Prostate gland (tissue), 2 donors: ENCODE data around the gene THOP1. TPM values are rescaled to one million over a fixed set of nuclear protein-coding genes. Genes with fewer than 3 reads are reported as not detected.
"Not testable (repeated sequence)": the region's sequence is repeated elsewhere in the genome, so short reads cannot be mapped to it uniquely, and the experiment has no call there.

Experiments used
- DNase-seq: peaks from one replicate; pipeline ENCODE4 v3.0.0-alpha.2; 2019; ENCODE audit warnings: low spot score
- H3K27ac ChIP-seq, 2 donors: fragments of 200-600 bp; sonication (generic); 2 replicates each; pipeline ENCODE4 v1.5.1; 2017 to 2019
- H3K27me3 ChIP-seq: fragments of 200-600 bp; sonication (generic); replicated peaks from 2 replicates; pipeline ENCODE4 v1.5.1; 2019; ENCODE audit not compliant: insufficient read depth
- H3K36me3 ChIP-seq, 2 donors: fragments of 200-600 bp; sonication (generic); 1 replicate in 1 of 2; 2 replicates in 1 of 2; pipeline versions ENCODE4 v1.5.1 to v1.8.1; 2017 to 2019
- H3K4me1 ChIP-seq: fragments of 200-600 bp; sonication (generic); replicated peaks from 2 replicates; pipeline ENCODE4 v1.5.1; 2019
- H3K4me3 ChIP-seq, 2 donors: fragments of 200-600 bp; sonication (generic); 2 replicates each; pipeline ENCODE4 v1.5.1; 2017 to 2019
- H3K9me3 ChIP-seq: fragments of 200-600 bp; sonication (generic); 2 replicates; pipeline ENCODE4 v1.5.1; 2017
- POLR2A ChIP-seq: fragments of 450-650 bp; IDR thresholded peaks from one replicate; pipeline ENCODE4 v1.6.1; 2016; ENCODE audit warnings: antibody characterized with exemption, mild to moderate bottlenecking
- POLR2AphosphoS5 ChIP-seq: sonication (generic); formaldehyde crosslinking; IDR thresholded peaks from one replicate; pipeline ENCODE4 v1.6.1; 2017; ENCODE audit warnings: antibody characterized with exemption
- WGBS: methylation state at CpG from one replicate; pipeline ENCODE4 v1.1.5; 2018; 5-methylcytosine and 5-hydroxymethylcytosine counted together
- intact Hi-C: fragments of 100-400 bp; cut with DNase I; formaldehyde crosslinking; loops from one replicate; pipeline ENCODE4 v1.14.2; 2022
- total RNA-seq, 2 donors: library from RNA; depleted of rRNA; stranded (reverse); fragments of >200 nt; gene quantifications; one replicate each; pipeline ENCODE4 v1.1.0, GENCODE V29; 2016
- TF ChIP-seq, protein P1 (sequence below), 4 experiments: fragments of 200-600 bp in 2 of 4; fragments of 450-650 bp in 2 of 4; sonication (generic) in 2 of 4; IDR thresholded peaks; 1 replicate in 3 of 4; 2 replicates in 1 of 4; pipeline ENCODE4 v1.5.1; 2016 to 2019; ENCODE audit warnings: antibody characterized with exemption in 4 of 4, mild to moderate bottlenecking in 2 of 4, moderate library complexity in 2 of 4

The THOP1 gene
- total RNA-seq, 2 donors from 2014 or later, result 119 to 132 TPM

DNA sequence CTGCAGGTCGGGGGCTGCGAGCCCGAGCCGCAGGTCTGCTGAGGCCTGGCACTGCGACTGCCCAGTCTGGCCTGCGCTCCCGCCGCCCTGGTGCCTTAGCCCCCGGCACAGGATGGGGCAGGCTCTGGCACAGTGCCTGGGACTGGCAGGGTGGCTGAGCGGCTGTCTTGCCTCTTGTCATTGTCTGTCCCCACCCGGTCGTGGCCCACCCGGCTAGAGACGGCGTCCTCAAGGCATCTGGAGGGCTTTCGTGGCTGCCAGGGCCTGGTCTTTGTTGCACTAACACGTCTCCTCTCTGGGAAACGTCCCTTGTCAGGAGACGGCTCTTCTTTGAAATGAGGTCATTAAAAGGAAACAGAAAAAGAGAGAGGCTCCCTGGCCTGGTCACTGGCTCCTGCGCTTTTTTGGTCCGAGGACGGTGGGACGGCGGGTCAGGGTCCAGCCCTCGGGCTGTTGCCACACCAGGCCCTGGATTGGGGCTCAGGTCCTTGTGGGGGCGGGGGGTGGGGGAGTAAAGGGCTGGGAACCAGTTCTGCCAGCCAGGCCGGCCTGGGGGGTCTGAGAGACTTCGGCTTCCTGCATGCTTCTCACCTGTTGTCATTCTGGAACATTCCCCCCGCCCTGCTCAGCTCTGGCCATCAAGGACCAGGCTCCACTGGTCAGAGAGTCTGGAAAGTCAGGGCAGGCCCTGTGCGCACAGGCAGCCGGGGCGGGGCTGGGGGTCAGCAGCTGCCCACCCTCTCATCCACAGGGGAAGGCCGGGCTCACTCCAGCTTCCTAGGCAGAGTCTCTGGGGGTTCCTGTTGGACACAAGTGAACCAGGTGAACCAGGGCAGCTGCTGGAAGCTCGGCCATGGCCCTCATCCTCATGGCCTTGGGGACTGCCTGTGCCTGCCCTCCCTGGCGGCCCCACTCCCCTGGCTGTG is 28.2 kb downstream of the THOP1 start:
- Histone ChIP-seq H3K4me1 (peaks cover 4% of the 10 kb centered on the region), H3K36me3 (peaks cover 5 to 6% of the 10 kb centered on the region in 2 donors), H3K27me3 (no peaks in the 10 kb centered on the region), H3K4me3 (no peak overlapping the region), H3K27ac (no peak overlapping the region), H3K9me3 (no peaks in the 10 kb centered on the region)
- no peak for DNase-seq
- WGBS, result 66% methylated on average over 32 of the region's 35 CpGs
- intact Hi-C loops, result no loop called here
- TF ChIP-seq POLR2A (no peak), POLR2AphosphoS5 (no peak)

DNA sequence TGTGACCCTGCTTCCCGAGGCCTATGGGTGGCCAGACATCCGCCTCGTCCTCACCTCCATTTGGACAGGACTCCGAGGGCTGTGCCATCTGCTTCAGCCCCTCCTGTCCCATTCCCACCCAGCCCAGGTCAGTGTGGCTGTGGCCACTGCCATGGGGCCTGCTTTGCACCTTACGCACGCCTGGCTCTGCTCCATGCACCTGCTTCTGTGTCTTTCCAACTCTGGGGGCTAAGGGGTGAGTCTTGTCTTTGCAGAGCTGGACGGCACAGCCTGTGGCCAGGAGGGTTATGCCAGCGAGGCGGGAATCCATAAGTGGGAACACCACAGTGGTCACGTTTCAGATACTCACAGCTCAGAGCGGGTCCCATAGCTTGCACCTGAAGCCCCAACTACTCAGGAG is 29.1 kb downstream of the THOP1 start:
- Histone ChIP-seq H3K4me3 (no peak overlapping the region), H3K27me3 (no peaks in the 10 kb centered on the region), H3K4me1 (peaks cover 4% of the 10 kb centered on the region), H3K9me3 (no peaks in the 10 kb centered on the region), H3K27ac (no peak overlapping the region), H3K36me3 (peaks cover 5 to 6% of the 10 kb centered on the region in 2 donors)
- WGBS, result 96% methylated on average over 11 of the region's 11 CpGs
- intact Hi-C loops, result no loop called here
- TF ChIP-seq, protein P1, sequence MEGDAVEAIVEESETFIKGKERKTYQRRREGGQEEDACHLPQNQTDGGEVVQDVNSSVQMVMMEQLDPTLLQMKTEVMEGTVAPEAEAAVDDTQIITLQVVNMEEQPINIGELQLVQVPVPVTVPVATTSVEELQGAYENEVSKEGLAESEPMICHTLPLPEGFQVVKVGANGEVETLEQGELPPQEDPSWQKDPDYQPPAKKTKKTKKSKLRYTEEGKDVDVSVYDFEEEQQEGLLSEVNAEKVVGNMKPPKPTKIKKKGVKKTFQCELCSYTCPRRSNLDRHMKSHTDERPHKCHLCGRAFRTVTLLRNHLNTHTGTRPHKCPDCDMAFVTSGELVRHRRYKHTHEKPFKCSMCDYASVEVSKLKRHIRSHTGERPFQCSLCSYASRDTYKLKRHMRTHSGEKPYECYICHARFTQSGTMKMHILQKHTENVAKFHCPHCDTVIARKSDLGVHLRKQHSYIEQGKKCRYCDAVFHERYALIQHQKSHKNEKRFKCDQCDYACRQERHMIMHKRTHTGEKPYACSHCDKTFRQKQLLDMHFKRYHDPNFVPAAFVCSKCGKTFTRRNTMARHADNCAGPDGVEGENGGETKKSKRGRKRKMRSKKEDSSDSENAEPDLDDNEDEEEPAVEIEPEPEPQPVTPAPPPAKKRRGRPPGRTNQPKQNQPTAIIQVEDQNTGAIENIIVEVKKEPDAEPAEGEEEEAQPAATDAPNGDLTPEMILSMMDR (IDR thresholded peaks at IDR 0.05), result no peak
- TF ChIP-seq POLR2A, result no peak
- TF ChIP-seq POLR2AphosphoS5, result no peak
- DNase-seq, result no peak

DNA sequence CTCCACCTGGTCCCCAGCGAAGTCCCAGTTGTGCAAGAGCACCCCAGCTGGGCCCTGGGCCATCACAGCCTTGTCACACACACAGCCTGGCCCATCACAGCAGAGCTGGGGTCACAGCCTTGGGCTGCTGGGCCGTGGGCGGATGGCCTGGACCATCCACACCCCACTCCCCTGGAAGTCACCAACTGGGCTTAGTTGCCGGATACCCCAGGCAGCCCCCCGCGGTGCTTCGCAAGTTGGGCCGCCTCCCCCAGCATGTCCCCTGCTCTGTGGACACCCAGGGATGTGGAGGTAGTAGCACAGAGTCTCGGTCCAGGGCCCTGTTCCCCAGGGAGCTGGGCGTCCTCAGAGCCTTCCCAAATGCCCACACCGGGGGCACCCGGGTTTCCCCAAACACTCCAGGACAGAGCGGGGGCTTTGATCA is 29.9 kb downstream of the THOP1 start:
- DNase-seq, result no peak
- TF ChIP-seq, protein P1 (IDR thresholded peaks at IDR 0.05), result no peak
- TF ChIP-seq POLR2AphosphoS5, result no peak
- no peak for TF ChIP-seq POLR2A
- Histone ChIP-seq H3K27me3 (no peaks in the 10 kb centered on the region), H3K9me3 (no peaks in the 10 kb centered on the region), H3K4me1 (peaks cover 4% of the 10 kb centered on the region), H3K27ac (no peak overlapping the region), H3K4me3 (no peak overlapping the region), H3K36me3 (peaks cover 4 to 6% of the 10 kb centered on the region in 2 donors)
- intact Hi-C loops, result no loop called here
- 97% methylated on average over 13 of the region's 13 CpGs for WGBS

DNA sequence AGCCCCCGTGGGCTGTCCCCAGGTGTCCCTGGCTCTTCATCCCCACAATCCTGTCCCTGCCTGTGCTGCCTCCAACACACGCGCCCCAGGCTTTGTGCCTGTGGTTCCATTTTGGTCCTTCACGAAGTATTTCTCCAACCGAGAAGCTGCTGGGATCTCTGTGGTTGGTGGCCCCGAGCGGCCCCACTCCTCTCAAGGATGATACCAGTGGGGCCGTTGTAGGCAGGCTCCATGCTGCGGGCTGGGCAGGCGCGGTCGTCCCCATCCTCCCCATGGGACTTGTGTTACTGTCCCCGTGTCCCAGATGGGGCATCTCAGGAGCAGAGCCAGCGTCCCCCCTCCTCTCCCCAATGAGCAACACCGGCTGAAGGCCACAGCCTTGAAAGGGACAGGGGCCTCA is 30.6 kb downstream of the THOP1 start:
- H3K36me3 ChIP-seq, result peaks cover 0 to 6% of the 10 kb centered on the region in 2 donors
- H3K4me3 ChIP-seq, result no peak overlapping the region
- WGBS, result 88% methylated on average over 15 of the region's 15 CpGs
- intact Hi-C loops, result no loop called here
- no peaks in the 10 kb centered on the region for H3K9me3 ChIP-seq
- no peak overlapping the region for H3K27ac ChIP-seq
- TF ChIP-seq, protein P1 (IDR thresholded peaks at IDR 0.05), result no peak
- no peak for TF ChIP-seq POLR2A
- TF ChIP-seq POLR2AphosphoS5, result no peak
- H3K27me3 ChIP-seq, result no peaks in the 10 kb centered on the region
- H3K4me1 ChIP-seq, result peaks cover 4% of the 10 kb centered on the region
- DNase-seq, result no peak

DNA sequence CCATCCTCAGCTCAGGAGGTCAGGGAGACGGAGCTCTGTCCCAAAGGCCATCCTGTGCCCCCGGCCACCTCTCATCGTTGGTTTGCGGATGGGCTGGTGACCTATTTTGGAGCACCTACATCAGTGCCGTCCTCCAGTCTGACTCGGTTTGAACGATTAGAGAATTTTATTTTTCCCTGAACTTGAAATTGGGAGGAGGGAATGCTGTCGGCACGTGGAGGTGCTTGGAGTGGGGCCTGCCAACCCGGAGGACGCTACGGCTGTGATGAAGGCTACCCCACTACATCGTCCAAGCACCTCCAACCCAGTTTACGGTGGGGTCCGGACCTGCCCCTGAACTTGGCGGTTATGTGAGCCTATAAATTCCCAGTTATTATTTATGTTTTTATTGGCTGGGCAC is 31.3 kb downstream of the THOP1 start:
- TF ChIP-seq POLR2AphosphoS5, result no peak
- TF ChIP-seq POLR2A, result no peak
- TF ChIP-seq, protein P1 (IDR thresholded peaks at IDR 0.05), result no peak
- intact Hi-C loops, result no loop called here
- no peaks in the 10 kb centered on the region for H3K9me3 ChIP-seq

DNA sequence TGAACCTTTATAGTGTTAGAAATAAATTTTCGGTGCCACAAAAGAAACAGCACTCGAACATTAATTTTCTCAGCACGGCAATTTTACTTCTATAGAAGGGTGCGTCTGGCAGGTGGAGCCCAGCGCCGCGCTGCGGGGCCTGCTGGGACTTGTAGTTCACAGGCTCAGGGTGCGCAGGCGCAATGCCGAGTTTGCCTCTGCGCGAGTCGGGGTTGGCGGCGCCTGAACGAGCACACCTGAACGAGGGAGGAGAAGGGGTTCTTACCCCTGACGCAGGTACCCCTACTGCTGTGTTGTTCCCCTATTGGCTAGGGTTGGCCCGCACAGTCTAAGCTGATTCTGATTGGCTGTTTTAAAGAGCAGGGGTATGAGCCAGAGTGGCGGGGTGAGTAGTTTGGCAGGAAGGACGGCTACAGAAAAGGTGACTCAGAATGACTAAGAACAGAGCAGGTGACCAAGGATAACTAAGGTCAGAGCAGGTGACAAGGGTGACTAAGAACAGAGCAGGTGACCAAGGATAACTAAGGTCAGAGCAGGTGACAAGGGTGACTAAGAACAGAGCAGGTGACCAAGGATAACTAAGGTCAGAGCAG is 32.0 kb downstream of the THOP1 start:
- H3K27me3 ChIP-seq, H3K9me3 ChIP-seq, H3K36me3 ChIP-seq, H3K4me1 ChIP-seq, intact Hi-C loops, DNase-seq, H3K27ac ChIP-seq, H3K4me3 ChIP-seq: not testable (repeated sequence)
- 73% methylated on average over 22 of the region's 22 CpGs for WGBS

More for the DNA sequence above, 31.3 kb downstream of the THOP1 start:
- 81% methylated on average over 16 of the region's 16 CpGs for WGBS
- DNase-seq, result no peak
- no peak overlapping the region for H3K27ac ChIP-seq
- no peak overlapping the region for H3K4me3 ChIP-seq
- peaks cover 0 to 6% of the 10 kb centered on the region in 2 donors for H3K36me3 ChIP-seq
- H3K27me3 ChIP-seq, result no peaks in the 10 kb centered on the region
- peaks cover 4% of the 10 kb centered on the region for H3K4me1 ChIP-seq
